GM12865 (cell line): ENCODE results near the gene PLEKHA4.
"Not testable (repeated sequence)": the region's sequence is repeated elsewhere in the genome, so short reads cannot be mapped to it uniquely, and the experiment has no call there.

Source experiments
- DNase-seq: peaks from one replicate; pipeline ENCODE4 v3.0.0; 2010; ENCODE audit warnings: low read depth
- H3K4me3 ChIP-seq: 2 replicates; pipeline ENCODE4 v1.5.1; 2011; ENCODE audit warnings: mild to moderate bottlenecking, low read depth, low read length, control low read depth
- TF ChIP-seq, protein P1 (sequence below): IDR thresholded peaks from 2 replicates; pipeline ENCODE4 v1.5.1; 2011; ENCODE audit warnings: low read length, control low read depth, low read depth, inconsistent platforms; ENCODE audit not compliant: insufficient read depth; ENCODE audit errors: missing control alignments

The PLEKHA4 gene

DNA sequence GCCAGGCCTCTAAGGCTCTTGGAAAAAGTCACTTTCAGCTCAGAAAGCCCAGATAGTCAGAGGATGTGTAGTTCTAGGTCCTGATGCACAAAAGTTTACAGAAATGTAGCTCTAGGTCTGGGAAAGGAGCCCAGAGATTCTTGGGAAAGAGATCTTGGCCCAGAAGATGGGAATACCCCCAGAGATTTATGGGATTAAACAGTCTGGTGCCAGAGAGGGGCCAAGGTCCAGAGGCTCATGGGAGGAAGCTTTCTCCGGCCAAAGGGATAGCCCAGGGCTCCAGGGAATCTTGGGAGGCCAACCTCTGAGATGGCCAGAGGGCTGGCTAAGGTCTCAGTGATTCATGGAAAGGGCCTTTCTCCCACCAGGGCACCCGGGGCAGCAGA is 72.7 kb downstream of the PLEKHA4 start:
- H3K4me3 ChIP-seq = no peak overlapping the region

DNA sequence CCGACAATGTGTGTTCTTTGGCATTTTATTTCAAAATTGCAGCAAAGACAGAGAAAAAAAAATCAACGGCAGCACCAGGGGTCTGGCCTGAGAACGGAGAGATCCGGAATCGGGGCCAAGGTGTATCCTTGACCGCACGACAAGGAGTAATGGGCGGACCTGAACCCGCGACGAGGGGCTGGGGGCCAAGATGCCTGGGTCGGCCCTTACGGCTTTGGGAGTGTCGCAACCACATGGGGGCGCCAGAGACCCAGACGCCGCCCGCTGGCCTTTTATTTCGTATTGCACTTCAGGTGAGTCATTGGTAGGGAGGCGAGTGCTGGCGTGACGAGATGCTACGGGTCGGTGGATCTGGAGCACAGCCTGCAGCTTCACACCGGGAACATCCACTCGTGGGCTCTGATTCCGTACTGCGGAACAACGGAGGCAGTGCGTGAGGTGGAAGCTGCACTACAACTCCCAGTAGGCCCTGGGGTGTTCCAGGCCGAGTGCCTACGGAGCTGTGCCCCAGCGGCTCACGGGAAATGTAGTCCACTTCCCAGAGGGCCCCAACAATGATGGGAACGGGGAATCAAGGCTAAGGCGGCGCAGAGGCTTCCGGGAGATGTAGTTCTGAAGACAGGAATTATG is 73.2 kb downstream of the PLEKHA4 start:
- TF ChIP-seq, protein P1, sequence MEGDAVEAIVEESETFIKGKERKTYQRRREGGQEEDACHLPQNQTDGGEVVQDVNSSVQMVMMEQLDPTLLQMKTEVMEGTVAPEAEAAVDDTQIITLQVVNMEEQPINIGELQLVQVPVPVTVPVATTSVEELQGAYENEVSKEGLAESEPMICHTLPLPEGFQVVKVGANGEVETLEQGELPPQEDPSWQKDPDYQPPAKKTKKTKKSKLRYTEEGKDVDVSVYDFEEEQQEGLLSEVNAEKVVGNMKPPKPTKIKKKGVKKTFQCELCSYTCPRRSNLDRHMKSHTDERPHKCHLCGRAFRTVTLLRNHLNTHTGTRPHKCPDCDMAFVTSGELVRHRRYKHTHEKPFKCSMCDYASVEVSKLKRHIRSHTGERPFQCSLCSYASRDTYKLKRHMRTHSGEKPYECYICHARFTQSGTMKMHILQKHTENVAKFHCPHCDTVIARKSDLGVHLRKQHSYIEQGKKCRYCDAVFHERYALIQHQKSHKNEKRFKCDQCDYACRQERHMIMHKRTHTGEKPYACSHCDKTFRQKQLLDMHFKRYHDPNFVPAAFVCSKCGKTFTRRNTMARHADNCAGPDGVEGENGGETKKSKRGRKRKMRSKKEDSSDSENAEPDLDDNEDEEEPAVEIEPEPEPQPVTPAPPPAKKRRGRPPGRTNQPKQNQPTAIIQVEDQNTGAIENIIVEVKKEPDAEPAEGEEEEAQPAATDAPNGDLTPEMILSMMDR = peak; percentile 95
- peak; percentile 95 for DNase-seq
- peak overlapping the region; percentile 65 for H3K4me3 ChIP-seq

More for the DNA sequence above, 72.7 kb downstream of the PLEKHA4 start:
- TF ChIP-seq, protein P1 = no peak
- DNase-seq = no peak

DNA sequence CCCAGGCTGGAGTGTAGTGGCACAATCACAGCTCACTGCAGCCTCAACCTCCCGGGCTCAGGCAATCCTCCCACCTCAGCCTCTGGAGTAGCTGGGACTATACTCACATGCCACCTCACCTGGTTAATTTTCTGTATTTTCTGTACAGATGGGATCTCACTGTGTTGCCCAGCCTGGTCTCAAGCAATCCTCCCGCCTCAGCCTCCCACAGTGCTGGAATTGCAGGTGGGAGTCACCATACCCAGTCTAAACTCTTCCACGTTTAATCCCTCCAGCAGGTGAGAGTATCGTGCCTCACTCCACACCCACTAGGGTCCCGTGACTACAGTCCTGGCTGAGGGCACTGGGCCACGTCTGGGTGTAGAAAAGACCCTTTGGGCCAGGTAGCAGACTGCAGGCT is 74.1 kb downstream of the PLEKHA4 start:
- TF ChIP-seq, protein P1 = no peak
- no peak for DNase-seq
- H3K4me3 ChIP-seq = no peak overlapping the region

DNA sequence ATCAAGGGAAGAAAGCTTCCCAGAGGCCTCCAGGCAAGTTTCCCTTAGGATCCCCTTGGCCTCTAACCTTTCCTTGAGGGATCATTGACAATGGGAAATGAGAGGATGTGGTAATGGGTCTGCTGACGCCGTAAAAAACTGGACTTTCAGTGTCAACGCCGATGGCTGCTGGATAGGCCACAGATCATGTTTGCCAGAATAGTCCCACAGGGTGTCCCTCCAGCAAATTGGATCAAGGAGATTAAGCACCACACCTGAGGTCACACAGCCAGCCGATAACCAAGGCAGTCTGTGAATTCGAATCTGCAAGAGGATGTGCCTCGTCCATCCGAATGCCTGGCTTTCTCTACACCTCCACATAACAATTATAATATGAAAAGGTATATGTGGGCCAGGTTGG is 75.1 kb downstream of the PLEKHA4 start:
- DNase-seq = no peak
- TF ChIP-seq, protein P1 = no peak
- H3K4me3 ChIP-seq = no peak overlapping the region

DNA sequence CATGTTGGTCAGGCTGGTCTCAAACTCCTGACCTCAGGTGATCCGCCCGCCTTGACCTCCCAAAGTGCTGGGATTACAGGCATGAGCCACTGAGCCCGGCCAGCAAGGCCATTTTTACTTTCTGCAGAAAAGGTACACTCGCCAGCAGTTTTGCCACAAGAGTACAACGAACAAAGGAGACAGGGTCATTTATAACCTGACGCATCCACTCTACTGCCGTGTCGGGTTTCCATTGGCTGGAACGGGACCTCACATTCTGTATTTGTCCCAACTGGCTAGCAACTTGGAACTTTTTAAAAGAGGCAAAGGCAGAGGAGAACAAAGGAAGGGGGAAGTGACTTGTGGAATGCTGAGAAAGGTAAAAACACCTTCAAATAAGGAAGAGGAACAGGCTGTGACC is 81.1 kb downstream of the PLEKHA4 start:
- not testable (repeated sequence) for DNase-seq

More for the DNA sequence above, 81.1 kb downstream of the PLEKHA4 start:
- H3K4me3 ChIP-seq = not testable (repeated sequence)
